GM20431 (cell line): Measurements from ENCODE around the gene ISLR.

Experiments used
- in situ Hi-C: fragments of 300-500 bp; cut with MseI, MboI; formaldehyde crosslinking; loops from one replicate; pipeline ENCODE4 v1.15.0; 2020; ENCODE audit warnings: low sequenced_read_pairs; ENCODE audit not compliant: unreplicated experiment

Gene ISLR, protein sequence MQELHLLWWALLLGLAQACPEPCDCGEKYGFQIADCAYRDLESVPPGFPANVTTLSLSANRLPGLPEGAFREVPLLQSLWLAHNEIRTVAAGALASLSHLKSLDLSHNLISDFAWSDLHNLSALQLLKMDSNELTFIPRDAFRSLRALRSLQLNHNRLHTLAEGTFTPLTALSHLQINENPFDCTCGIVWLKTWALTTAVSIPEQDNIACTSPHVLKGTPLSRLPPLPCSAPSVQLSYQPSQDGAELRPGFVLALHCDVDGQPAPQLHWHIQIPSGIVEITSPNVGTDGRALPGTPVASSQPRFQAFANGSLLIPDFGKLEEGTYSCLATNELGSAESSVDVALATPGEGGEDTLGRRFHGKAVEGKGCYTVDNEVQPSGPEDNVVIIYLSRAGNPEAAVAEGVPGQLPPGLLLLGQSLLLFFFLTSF

GRCh38 chr15:74173380-74174218 is at the start of gene ISLR:
TSS of gene ISLR (plus strand) at chr15:74173710. CDS start at chr15:74174859, 1,149 bp downstream.
- in situ Hi-C loops: no loop called here

DNA sequence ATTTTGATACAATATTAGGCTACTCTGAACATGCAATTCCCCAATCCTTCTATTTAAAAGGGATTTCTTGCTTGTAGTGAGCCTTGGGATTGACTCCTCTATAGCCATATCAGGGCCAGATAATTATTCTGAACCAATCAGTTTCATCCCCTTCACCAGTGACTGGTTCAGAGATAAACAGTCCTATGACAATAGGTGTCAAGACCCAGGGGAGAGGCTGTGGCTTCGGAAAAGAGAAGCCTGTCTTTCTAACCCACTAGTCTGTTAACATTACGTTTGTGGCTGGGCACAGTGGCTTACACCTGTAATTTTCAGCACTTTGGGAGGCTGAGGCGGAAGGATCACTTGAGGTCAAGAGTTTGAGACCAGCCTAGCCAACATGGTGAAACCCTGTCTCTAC is 49.3 kb upstream of the ISLR start:
- in situ Hi-C loops: no loop called here

DNA sequence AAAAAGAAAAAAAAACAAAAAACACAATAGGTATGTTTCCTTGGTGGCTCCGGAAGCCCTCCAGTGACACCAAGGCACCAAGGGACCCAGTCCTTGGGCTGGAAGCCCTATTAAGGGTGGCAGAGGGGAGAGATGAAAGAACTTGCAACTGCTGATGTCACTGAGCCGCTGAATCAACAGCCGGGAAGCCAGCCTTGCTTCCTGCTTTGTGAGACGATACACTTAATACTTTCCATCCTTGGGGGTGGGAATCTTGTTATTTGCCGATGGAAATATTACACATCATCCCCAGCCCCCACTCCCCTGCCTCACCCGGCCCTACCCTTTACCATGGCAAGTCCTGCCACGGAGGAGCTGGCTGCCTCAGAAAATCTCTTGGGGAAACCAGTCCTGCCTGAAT is 48.8 kb upstream of the ISLR start:
- in situ Hi-C loops: loop anchor here (5.0 kb wide), 1 partner anchor 183 kb away; no protein-coding TSS in a partner anchor

DNA sequence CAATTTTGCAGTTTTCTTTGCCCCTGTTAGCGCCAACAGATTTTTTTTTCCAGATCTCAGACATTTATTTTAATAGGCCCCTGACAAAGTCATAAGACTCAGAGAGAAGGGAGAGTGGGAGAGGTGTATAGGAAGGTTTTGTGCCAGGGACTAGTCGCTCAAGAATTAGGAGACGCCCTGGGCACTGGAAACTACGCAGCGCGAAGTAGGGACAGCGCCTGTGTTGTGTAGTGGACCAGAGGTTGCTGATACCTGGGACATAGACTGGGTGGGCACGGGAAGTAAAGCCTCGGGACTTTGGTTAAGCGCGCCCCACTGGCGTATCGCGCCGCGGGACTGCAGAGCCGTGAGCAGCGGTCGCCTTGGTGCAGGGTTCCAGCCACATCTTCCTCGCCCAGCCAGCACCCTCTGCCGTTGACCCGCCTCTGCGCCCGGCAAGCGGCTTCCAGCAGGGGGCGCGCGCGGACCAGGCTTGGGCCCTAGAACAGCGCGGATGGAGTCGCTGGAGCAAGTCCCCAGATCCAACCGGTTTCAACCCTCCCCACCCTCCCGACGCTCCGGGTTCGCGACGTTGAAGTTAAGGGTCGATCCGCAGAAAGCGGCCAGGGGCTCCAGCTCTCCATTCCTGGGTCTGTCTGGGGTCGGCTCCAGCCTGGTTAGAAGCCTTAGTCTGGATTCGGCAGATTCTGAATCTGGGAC is 46.1 kb upstream of the ISLR start:
- in situ Hi-C loops: loop anchor here (5.0 kb wide), 1 partner anchor 180 kb away; no protein-coding TSS in a partner anchor

DNA sequence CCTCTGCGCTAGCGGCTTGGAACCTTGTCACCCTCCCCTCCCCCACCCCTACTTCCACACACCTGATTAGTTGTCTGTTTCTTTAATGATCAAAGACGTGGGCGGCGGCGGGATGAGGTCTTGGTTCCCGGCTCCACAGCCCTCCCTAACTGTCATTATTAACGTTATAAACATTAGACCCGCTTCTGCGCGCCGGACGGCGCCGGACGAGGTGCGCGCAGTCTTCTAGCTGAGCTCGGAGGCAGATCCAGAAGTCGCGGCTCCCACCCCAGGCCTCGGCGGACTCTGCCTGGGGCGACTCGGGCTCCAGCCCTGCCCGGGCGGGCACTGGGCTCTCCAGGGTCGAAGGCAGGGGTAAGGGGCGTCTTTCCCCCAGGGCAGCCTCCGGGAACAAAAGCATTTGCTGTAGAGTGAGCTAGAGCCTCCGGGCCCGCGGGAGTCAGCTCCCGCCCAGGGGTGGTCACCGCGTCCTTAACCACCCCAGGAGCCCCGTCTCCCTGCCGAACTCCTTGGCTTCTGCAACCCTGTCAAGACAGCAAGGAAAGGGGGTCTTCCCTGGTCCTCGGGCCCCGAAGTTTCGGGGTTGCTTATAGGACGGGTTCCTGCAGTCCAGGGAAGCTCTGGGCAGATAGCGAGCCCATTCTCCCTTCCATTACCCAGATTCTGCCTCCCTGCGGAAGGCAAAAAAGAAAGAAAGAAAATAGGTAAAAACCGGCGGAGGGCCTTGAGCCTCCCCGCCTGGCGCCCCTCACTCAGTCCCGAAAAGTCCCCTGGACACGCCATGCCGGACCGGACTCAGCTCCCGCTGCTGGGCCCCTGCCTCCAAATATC is 45.3 kb upstream of the ISLR start:
- in situ Hi-C loops: loop anchor here (5.0 kb wide), 1 partner anchor 179 kb away; no protein-coding TSS in a partner anchor

DNA sequence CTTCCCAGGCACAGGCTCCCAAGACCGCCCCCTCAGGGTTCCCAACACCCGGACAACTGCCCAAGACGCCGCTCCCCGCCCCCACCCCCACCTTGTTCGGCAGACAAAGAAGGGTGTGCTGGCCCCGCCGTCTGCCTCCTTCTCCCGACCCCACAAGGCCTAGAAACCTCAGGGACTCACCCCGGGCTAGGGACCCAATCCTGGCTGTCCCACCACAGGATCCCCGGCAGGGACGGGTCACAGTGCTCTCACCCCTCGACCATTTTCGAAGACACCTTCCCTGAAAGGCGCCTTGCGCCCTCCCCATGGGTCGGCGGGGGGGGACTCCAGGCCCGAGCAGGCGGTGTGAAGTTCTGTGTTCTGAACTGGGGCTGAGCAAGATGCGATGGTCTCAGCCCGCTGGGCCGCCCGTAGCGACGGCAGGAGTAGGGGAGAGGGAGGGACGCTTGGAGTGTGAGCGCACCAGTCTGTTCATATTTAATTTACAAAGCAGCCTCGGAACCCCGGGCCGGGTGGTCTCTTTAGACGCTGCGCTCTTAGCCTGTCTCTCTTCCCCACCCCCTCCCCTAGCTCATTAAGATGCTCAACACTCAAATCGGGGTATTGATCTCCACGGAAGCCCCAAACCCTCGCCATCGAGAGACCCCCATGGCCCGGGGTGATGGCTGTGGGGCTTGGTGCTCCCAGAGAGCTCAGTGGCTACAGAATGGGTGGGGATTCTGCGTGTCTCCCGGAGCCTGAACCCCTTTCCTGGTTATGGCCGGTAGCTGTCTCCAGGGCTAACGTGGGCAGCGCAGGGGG is 44.5 kb upstream of the ISLR start:
- in situ Hi-C loops: loop anchor here (5.0 kb wide), 1 partner anchor 178 kb away; no protein-coding TSS in a partner anchor

GRCh38 chr15:74129586-74130154 is 43.8 kb upstream of the ISLR start:
- in situ Hi-C loops: loop anchor here (5.0 kb wide), 1 partner anchor 178 kb away; no protein-coding TSS in a partner anchor

DNA sequence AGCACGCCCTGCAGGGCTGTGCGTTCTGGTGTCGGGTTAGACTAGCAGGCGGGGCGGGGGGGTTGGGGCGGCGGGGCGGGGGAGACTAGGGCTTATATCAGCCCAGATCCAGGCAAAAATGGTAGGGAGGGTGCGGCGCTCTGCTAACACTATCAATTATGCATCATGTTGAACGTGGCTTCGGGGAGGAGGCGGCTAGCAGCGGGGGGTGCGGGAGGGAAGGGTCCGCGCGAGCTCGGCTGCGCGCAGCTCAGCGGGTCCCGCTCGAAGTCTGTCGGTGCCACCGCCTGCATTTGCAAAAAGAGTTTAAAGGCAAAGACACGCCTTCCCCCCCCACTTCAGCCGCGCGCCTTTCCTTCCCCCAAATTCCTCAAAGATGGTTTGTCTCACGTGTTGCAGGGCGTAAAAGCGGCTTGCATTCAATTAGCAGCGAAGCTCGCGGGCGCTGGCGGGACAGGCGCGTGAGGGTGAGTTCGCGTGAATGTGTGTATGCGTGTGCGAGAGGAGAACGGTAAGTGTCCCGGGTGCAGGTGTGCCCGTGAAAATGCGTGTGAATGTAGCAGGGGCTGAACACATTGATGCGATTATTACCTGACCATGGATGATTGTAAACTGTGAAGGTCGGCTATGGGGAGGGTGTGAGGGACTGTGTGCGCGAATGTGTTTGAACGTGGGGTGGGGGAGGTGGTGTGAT is 43.2 kb upstream of the ISLR start, which contains the start of gene ISLR2:
ISLR2 (plus strand) TSS at position 432 of the 694 bp plus-strand sequence. CDS start 2,169 bp downstream, outside the sequence.
- in situ Hi-C loops: no loop called here

DNA sequence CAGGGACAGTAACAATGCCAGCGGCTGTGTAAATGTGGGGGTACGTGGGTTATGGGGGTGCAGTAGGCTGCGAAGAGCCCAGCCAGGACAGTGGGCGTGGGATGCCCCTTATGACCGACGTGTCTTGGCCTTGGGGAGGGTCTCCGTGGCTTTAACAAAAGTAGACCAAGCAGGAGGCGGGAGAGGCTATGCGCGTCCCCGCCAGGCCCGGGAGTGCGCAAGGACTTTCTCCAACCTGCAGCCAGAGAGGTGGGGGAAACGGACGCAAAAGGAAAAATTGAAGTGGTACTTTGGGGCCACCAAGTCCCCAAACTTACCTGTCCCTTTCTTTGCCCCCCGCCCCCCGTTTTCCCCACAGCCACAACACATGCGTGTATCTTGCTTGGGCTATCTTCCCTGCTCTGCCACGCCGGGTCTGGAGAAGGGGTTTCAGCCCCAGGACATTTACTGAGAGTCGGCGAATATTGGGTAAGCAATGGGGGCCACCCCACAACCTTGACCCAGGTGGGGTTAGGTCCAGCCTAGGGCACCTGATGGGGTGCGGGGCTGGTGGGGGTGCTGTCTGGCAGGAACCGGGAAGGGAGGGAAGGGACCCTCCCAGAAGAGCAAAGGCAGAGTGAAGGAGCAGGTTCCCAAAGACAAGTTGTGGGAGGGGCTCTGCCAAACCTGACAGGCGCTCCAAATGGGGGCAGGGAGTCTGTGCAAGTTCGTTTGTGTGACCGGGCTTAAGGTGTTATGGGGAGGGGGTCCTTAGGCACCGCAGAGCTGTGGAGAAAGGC is 42.5 kb upstream of the ISLR start:
- in situ Hi-C loops: no loop called here

- in situ Hi-C loops: no loop called here
These were observed 41.7 kb upstream of the ISLR start for GRCh38 chr15:74131628-74132413.

GRCh38 chr15:74132681-74133651 is 40.5 kb upstream of the ISLR start:
- in situ Hi-C loops: no loop called here

GRCh38 chr15:74133694-74134386 is 39.7 kb upstream of the ISLR start:
- in situ Hi-C loops: no loop called here

DNA sequence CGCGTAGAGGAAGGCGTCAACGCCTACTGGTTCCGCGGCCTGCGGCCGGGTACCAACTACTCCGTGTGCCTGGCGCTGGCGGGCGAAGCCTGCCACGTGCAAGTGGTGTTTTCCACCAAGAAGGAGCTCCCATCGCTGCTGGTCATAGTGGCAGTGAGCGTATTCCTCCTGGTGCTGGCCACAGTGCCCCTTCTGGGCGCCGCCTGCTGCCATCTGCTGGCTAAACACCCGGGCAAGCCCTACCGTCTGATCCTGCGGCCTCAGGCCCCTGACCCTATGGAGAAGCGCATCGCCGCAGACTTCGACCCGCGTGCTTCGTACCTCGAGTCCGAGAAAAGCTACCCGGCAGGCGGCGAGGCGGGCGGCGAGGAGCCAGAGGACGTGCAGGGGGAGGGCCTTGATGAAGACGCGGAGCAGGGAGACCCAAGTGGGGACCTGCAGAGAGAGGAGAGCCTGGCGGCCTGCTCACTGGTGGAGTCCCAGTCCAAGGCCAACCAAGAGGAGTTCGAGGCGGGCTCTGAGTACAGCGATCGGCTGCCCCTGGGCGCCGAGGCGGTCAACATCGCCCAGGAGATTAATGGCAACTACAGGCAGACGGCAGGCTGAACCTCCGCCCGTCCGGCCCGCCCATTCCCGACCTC is 39.0 kb upstream of the ISLR start:
- in situ Hi-C loops: no loop called here

- in situ Hi-C loops: no loop called here
These were observed 38.4 kb upstream of the ISLR start for GRCh38 chr15:74135041-74135565.
